Progenitor cell of endocrine pancreas (in vitro differentiated cells): ENCODE data around the gene STK17B. TPM values are rescaled to one million over a fixed set of nuclear protein-coding genes. Genes with fewer than 3 reads are reported as not detected.
A peak's percentile ranks its signal among the peaks of the same experiment; 100 is the strongest.

Experiments
- DNase-seq: peaks from one replicate; pipeline ENCODE4 v3.0.0; 2021; ENCODE audit warnings: low spot score; ENCODE audit not compliant: unreplicated experiment
- H3K27ac Mint-ChIP-seq: 2 replicates; pipeline ENCODE4 v1.8.0; 2021; ENCODE audit warnings: mild to moderate bottlenecking, moderate library complexity, mixed read lengths
- H3K27me3 Mint-ChIP-seq: 2 replicates; pipeline ENCODE4 v1.8.0; 2021; ENCODE audit warnings: mixed read lengths
- H3K36me3 Mint-ChIP-seq: 2 replicates; pipeline ENCODE4 v1.8.0; 2022; ENCODE audit warnings: mixed read lengths; ENCODE audit not compliant: insufficient read depth
- H3K4me1 Mint-ChIP-seq: 2 replicates; pipeline ENCODE4 v1.8.0; 2021; ENCODE audit warnings: low read depth, mixed read lengths
- H3K4me3 Mint-ChIP-seq: 2 replicates; pipeline ENCODE4 v1.8.0; 2021; ENCODE audit warnings: low read depth, mild to moderate bottlenecking, moderate library complexity, mixed read lengths
- H3K9me3 Mint-ChIP-seq: 2 replicates; pipeline ENCODE4 v1.8.0; 2021; ENCODE audit warnings: low read depth, mixed read lengths
- CTCF ChIP-seq: fragments of 200-600 bp; sonication (generic); IDR thresholded peaks from one replicate; pipeline ENCODE4 v1.5.0; 2021; ENCODE audit warnings: antibody characterized with exemption, mild to moderate bottlenecking; ENCODE audit not compliant: unreplicated experiment
- total RNA-seq: library from RNA; stranded (reverse); gene quantifications from 2 replicates; pipeline ENCODE4 v1.2.1, GENCODE V29; 2021

The STK17B gene
- total RNA-seq, 1 donor from 2014 or later, result 3.4 TPM

DNA sequence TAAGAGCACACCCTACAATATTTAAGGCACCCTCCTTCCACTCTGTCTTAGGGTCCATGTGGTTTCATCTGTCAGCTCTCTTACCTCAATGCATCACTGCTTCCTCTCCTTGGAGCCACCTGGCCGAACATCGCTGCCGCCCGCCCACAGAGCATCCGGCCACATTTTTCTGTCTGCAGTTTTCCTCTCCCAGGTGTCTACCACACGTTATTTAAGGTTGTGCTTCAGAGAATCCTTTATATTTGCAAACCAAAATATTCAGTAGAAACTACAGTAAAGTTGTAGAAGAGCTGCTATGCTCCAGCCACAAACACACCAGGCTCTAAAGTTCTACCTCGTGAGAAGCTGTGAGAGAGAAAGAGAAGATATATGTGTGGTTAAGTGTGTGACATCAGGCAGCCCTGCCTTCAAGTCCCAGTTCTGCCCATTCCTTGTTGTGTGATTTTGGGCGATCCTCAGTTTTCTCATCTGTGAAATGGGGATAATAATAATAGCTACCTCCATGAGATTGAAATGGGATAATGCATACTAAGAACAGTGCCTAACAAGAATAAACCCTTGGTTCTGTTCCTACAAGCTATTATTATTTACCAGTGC lies 4.9 kb upstream of the STK17B start:
- Mint-ChIP-seq H3K4me3 (no peak overlapping the region), H3K27me3 (peaks cover 32% of the 10 kb centered on the region), H3K9me3 (no peaks in the 10 kb centered on the region), H3K4me1 (no peaks in the 10 kb centered on the region), H3K36me3 (no peaks in the 10 kb centered on the region), H3K27ac (no peak overlapping the region)
- TF ChIP-seq CTCF, result no peak
- DNase-seq, result no peak

DNA sequence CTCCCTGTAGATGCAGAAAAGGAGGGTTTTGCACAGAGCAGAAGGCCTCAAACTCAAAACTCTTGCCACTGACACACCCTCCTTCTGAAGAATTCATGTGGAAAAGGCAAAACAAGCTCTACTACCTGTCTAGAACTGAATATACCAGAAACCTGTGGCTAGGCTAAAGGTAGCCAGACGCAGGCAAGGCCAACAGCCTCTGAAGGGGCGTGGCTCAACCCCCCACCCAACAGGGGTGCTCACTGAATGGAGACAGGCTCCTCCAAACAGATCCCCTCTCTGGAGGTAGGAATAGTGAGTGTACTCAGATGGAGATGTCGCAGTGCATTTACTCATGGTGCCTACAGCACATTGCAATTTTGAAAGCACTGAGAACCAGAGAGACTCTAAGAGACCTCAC lies 3.0 kb upstream of the STK17B start:
- Mint-ChIP-seq H3K36me3 (no peaks in the 10 kb centered on the region), H3K9me3 (no peaks in the 10 kb centered on the region), H3K4me1 (peaks cover 5% of the 10 kb centered on the region), H3K27me3 (peaks cover 34% of the 10 kb centered on the region), H3K27ac (no peak overlapping the region), H3K4me3 (no peak overlapping the region)
- DNase-seq, result no peak
- no peak for TF ChIP-seq CTCF

GRCh38 chr2:196173505-196173904 lies 2.1 kb upstream of the STK17B start:
- Mint-ChIP-seq H3K36me3 (no peaks in the 10 kb centered on the region), H3K27me3 (peaks cover 32% of the 10 kb centered on the region), H3K4me1 (peaks cover 5% of the 10 kb centered on the region), H3K9me3 (no peaks in the 10 kb centered on the region), H3K4me3 (no peak overlapping the region), H3K27ac (no peak overlapping the region)
- no peak for DNase-seq
- no peak for TF ChIP-seq CTCF

GRCh38 chr2:196172951-196173350 lies 1.6 kb upstream of the STK17B start:
- H3K27ac Mint-ChIP-seq, result no peak overlapping the region
- no peaks in the 10 kb centered on the region for H3K9me3 Mint-ChIP-seq
- no peak for TF ChIP-seq CTCF
- H3K36me3 Mint-ChIP-seq, result no peaks in the 10 kb centered on the region
- H3K27me3 Mint-ChIP-seq, result peaks cover 32% of the 10 kb centered on the region
- DNase-seq, result no peak
- no peak overlapping the region for H3K4me3 Mint-ChIP-seq
- peaks cover 5% of the 10 kb centered on the region for H3K4me1 Mint-ChIP-seq

DNA sequence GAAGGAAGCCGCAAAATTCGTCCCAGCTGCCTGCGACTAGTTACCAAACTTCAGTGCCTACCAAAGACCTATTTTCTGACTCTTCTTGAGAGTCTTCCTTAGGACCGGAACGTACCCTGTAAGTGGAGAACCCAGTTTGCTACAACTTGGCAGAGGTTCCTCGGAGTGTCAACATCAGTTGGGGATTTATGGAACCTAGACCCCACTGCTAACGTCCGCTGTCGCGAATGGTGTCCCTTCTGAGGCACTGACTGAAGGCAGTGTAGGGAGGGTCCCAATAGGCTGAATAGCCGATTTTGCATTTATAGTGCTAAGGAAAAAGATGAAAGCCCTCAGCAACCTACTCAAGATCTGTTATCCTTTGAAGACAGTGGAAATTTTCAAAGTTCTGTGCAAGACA lies 568 bp upstream of the STK17B start:
- DNase-seq, result no peak
- Mint-ChIP-seq H3K27ac (no peak overlapping the region), H3K27me3 (peaks cover 32% of the 10 kb centered on the region), H3K9me3 (no peaks in the 10 kb centered on the region), H3K36me3 (no peaks in the 10 kb centered on the region), H3K4me1 (peaks cover 5% of the 10 kb centered on the region), H3K4me3 (peak overlapping the region; percentile 74)
- no peak for TF ChIP-seq CTCF
